HFFc6 (cell line): Measurements from ENCODE around the gene GUCY1A2. TPM values are rescaled to one million over a fixed set of nuclear protein-coding genes. Genes with fewer than 3 reads are reported as not detected.

ENCODE experiments used
- DNase-seq: peaks from one replicate; pipeline ENCODE4 v3.0.0-alpha.2; 2018
- H3K27ac Mint-ChIP-seq: 2 replicates; pipeline ENCODE4 v1.8.0; 2020; ENCODE audit warnings: mild to moderate bottlenecking, mixed read lengths
- H3K27me3 Mint-ChIP-seq: 2 replicates; pipeline ENCODE4 v1.8.0; 2021; ENCODE audit warnings: mild to moderate bottlenecking, moderate library complexity, mixed read lengths; ENCODE audit not compliant: insufficient read depth
- H3K36me3 Mint-ChIP-seq: 2 replicates; pipeline ENCODE4 v1.8.0; 2021; ENCODE audit warnings: low read depth, mixed read lengths
- H3K4me1 Mint-ChIP-seq: 2 replicates; pipeline ENCODE4 v1.8.0; 2020; ENCODE audit warnings: low read depth, mixed read lengths
- H3K4me3 Mint-ChIP-seq: 2 replicates; pipeline ENCODE4 v1.8.0; 2020; ENCODE audit warnings: mild to moderate bottlenecking, moderate library complexity, mixed read lengths
- H3K9me3 Mint-ChIP-seq: 2 replicates; pipeline ENCODE4 v1.8.0; 2020; ENCODE audit warnings: mild to moderate bottlenecking, mixed read lengths
- CTCF ChIP-seq: fragments of 200-600 bp; sonication (generic); IDR thresholded peaks from 2 replicates; pipeline ENCODE4 v1.5.0; 2021; ENCODE audit warnings: antibody characterized with exemption, mild to moderate bottlenecking
- total RNA-seq, 6 experiments: library from RNA; stranded (reverse); fragmentation: NEBNext Ultra II Directional; extraction: Animal tissue kit (Norgen Biotek cat#: 25700); gene quantifications; 2 replicates in 1 of 6; 3 replicates in 5 of 6; pipeline ENCODE4 v1.2.3, GENCODE V29; 2021

Gene GUCY1A2
- total RNA-seq, 6 experiments from 2014 or later, result 0.05 to 0.21 (median 0.10) TPM; not detected in 1

DNA sequence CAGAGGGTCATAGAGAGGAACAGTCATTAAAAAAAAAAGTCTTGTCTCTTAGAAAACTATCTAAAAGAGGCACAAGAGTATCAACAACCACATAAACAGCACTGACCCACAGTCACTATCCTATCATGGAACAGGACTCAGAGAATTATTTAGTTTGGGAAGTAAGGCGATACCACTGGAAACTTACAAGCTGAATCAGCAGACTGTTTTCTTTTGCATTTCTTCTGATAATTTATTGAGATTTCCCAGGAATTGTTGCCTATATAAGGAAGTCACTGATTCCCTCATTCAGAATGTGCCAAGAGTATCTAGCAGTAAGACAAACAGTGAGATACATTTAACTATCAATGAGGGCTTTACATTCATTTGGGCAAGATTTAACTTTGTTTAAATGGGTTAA lies 304.1 kb downstream of the GUCY1A2 start:
- no peaks in the 10 kb centered on the region for H3K4me1 Mint-ChIP-seq
- H3K27me3 Mint-ChIP-seq, result peaks cover 1% of the 10 kb centered on the region; the same call in 1 of the 2 replicates
- no peak for DNase-seq
- TF ChIP-seq CTCF, result no peak
- H3K9me3 Mint-ChIP-seq, result peaks cover 3% of the 10 kb centered on the region; the same call in 1 of the 2 replicates
- no peak overlapping the region for H3K4me3 Mint-ChIP-seq
- no peak overlapping the region for H3K27ac Mint-ChIP-seq
- no peaks in the 10 kb centered on the region for H3K36me3 Mint-ChIP-seq

DNA sequence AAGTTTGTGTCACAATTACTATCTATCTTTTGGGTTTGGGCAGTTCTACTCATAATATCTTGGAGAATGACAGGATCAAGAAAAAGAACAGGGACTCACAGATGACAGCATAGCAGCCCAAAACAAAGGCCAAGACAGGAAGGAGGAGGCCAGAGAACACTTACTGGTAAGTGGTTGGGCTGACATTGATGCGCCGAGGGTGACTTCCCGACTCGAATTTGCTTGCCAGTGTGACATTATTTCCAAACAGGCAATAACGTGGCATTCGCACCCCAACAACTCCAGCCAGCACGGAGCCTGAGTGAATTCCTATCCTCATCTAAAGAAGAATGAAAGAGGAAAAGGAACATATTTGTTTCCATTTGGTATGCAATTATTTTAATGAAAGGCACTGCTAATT lies 309.9 kb downstream of the GUCY1A2 start:
- no peak for TF ChIP-seq CTCF
- Mint-ChIP-seq H3K27me3 (peaks cover 1% of the 10 kb centered on the region; the same call in 1 of the 2 replicates), H3K4me1 (no peaks in the 10 kb centered on the region; the same call in 1 of the 2 replicates), H3K4me3 (no peak overlapping the region), H3K9me3 (peaks cover 3% of the 10 kb centered on the region; the same call in 1 of the 2 replicates), H3K27ac (no peak overlapping the region), H3K36me3 (no peaks in the 10 kb centered on the region)
- DNase-seq, result no peak

DNA sequence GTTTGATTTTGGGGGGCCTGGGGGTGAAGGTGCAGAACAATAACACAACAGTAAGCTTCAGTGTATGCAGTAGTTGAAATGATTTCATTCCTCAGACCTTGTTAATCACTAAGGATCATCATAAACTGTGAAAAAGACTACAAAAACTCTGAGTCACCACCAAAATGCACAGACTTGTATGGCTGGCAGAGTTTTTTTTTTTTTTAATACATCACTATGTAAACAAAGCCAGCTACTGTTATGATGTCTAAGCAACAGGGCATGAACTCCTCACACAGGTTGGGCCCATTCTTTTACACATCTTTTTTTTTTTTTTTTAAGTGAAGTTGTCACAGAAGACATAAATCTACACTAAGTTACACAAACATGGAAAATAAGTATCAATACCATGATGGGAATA lies 311.9 kb downstream of the GUCY1A2 start:
- H3K36me3 Mint-ChIP-seq, result no peaks in the 10 kb centered on the region
- no peak overlapping the region for H3K27ac Mint-ChIP-seq
- no peaks in the 10 kb centered on the region; the same call in 1 of the 2 replicates for H3K4me1 Mint-ChIP-seq
- no peaks in the 10 kb centered on the region for H3K9me3 Mint-ChIP-seq
- TF ChIP-seq CTCF, result no peak
- no peaks in the 10 kb centered on the region for H3K27me3 Mint-ChIP-seq
- H3K4me3 Mint-ChIP-seq, result no peak overlapping the region
- peak; percentile 67 for DNase-seq

DNA sequence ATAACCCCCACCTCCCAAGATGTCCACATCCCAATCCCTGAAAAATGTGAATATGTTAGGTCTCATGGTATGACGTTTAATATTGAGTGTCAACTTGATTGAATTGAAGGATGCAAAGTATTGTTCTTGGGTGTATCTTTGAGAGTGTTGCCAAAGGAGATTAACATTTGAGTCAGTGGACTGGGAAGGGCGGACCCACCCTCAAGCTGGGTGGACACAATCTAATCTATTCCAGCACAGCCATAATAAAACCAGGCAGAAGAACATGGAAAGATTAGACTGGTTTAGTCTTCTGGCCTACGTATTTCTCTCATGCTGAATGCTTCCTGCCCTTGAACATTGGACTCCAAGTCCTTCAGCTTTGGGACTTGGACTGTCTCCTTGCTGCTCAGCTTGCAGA lies 315.5 kb downstream of the GUCY1A2 start:
- H3K27me3 Mint-ChIP-seq, result no peaks in the 10 kb centered on the region
- no peak overlapping the region for H3K27ac Mint-ChIP-seq
- no peak for DNase-seq
- no peak for TF ChIP-seq CTCF
- H3K36me3 Mint-ChIP-seq, result no peaks in the 10 kb centered on the region
- no peaks in the 10 kb centered on the region; the same call in 1 of the 2 replicates for H3K4me1 Mint-ChIP-seq
- no peak overlapping the region for H3K4me3 Mint-ChIP-seq
- no peaks in the 10 kb centered on the region for H3K9me3 Mint-ChIP-seq

DNA sequence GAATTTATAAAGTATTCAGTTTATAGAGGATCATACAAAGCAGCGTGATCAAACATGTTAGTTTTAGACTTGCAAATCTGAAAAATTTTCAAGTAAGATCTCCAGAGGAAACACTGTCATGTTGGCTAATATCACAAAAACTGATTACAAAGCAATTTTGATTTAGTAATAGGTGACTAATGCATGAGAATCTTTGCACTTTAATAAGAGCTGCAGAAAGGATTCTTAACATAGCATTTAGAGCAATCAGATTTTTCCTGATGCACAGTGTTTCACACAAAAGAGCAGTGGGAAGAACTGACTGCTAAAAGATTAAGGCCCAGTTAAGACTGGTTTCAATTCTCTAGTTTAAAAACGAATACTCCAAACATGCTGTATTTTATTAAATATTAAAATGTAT lies 321.2 kb downstream of the GUCY1A2 start:
- Mint-ChIP-seq H3K9me3 (no peaks in the 10 kb centered on the region), H3K27ac (no peak overlapping the region), H3K4me1 (peaks cover 8% of the 10 kb centered on the region; the same call in 1 of the 2 replicates), H3K4me3 (no peak overlapping the region), H3K27me3 (no peaks in the 10 kb centered on the region), H3K36me3 (no peaks in the 10 kb centered on the region)
- TF ChIP-seq CTCF, result no peak
- DNase-seq, result peak; percentile 52

DNA sequence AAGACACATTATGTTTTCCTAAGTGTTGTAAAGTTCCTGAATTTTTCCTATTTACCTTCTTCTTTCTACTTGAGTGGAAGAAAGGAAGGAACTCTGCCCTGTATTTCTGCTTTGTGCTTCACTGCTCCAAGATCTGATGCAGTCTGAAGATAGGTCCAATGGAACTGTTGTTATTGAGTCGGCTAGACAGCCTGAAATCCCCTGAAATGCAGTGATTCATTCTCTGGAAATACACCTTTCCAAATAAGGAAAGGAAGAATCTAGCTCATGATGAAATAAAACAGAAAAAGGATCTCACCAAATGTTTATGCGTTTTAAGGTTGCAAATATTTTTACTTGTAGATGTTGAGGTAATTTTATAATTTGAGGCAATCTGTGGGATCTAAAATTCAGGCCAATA lies 322.8 kb downstream of the GUCY1A2 start:
- no peaks in the 10 kb centered on the region for H3K36me3 Mint-ChIP-seq
- H3K4me3 Mint-ChIP-seq, result no peak overlapping the region
- H3K27ac Mint-ChIP-seq, result no peak overlapping the region
- H3K4me1 Mint-ChIP-seq, result peaks cover 8% of the 10 kb centered on the region; the same call in 1 of the 2 replicates
- H3K9me3 Mint-ChIP-seq, result no peaks in the 10 kb centered on the region
- DNase-seq, result peak; percentile 20
- H3K27me3 Mint-ChIP-seq, result no peaks in the 10 kb centered on the region
- no peak for TF ChIP-seq CTCF
